ENCODE data around the gene STAT4.

The STAT4 gene, protein sequence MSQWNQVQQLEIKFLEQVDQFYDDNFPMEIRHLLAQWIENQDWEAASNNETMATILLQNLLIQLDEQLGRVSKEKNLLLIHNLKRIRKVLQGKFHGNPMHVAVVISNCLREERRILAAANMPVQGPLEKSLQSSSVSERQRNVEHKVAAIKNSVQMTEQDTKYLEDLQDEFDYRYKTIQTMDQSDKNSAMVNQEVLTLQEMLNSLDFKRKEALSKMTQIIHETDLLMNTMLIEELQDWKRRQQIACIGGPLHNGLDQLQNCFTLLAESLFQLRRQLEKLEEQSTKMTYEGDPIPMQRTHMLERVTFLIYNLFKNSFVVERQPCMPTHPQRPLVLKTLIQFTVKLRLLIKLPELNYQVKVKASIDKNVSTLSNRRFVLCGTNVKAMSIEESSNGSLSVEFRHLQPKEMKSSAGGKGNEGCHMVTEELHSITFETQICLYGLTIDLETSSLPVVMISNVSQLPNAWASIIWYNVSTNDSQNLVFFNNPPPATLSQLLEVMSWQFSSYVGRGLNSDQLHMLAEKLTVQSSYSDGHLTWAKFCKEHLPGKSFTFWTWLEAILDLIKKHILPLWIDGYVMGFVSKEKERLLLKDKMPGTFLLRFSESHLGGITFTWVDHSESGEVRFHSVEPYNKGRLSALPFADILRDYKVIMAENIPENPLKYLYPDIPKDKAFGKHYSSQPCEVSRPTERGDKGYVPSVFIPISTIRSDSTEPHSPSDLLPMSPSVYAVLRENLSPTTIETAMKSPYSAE

GRCh38 chr2:191150600-191151330, at the start of gene STAT4:
TSS of gene STAT4 (minus strand) at chr2:191150994. CDS start at chr2:191148203, 2,791 bp downstream.
- H3K27ac ChIP-seq (ENCODE audit: low read depth, low read length) = no peak within 1 kb of the TSS
- H3K9me3 ChIP-seq (ENCODE audit: control insufficient read depth, insufficient read depth, low read length) = no peaks in the 10 kb centered on the region
- no peaks in the 10 kb centered on the region for H3K9me2 ChIP-seq (replicated peaks; ENCODE audit: control insufficient read depth, low read length)
- H3K27me3 ChIP-seq (ENCODE audit: control insufficient read depth, low read length) = peaks cover 23% of the 10 kb centered on the region
- H3K4me3 ChIP-seq (ENCODE audit: low read length) = peak within 1 kb of the TSS; percentile 22; the same call in 1 of the 2 replicates
- H4K20me1 ChIP-seq (ENCODE audit: control insufficient read depth, insufficient read depth, low read depth, low read length) = no peaks in the 10 kb centered on the region
- H3K4me2 ChIP-seq (ENCODE audit: low read length) = peak within 1 kb of the TSS; percentile 21
- no peaks in the 10 kb centered on the region for H3K36me3 ChIP-seq (ENCODE audit: control insufficient read depth, low read length)
- H3F3A ChIP-seq (ENCODE audit: control insufficient read depth, insufficient read depth) = no peaks in the 10 kb centered on the region
- H3K4me1 ChIP-seq (ENCODE audit: control insufficient read depth, low read length) = no peaks in the 10 kb centered on the region
- TF ChIP-seq EZH2phosphoT487 (IDR thresholded peaks at IDR 0.05; ENCODE audit: borderline replicate concordance, low read length) = no peak
- TF ChIP-seq, protein P1, sequence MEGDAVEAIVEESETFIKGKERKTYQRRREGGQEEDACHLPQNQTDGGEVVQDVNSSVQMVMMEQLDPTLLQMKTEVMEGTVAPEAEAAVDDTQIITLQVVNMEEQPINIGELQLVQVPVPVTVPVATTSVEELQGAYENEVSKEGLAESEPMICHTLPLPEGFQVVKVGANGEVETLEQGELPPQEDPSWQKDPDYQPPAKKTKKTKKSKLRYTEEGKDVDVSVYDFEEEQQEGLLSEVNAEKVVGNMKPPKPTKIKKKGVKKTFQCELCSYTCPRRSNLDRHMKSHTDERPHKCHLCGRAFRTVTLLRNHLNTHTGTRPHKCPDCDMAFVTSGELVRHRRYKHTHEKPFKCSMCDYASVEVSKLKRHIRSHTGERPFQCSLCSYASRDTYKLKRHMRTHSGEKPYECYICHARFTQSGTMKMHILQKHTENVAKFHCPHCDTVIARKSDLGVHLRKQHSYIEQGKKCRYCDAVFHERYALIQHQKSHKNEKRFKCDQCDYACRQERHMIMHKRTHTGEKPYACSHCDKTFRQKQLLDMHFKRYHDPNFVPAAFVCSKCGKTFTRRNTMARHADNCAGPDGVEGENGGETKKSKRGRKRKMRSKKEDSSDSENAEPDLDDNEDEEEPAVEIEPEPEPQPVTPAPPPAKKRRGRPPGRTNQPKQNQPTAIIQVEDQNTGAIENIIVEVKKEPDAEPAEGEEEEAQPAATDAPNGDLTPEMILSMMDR (IDR thresholded peaks at IDR 0.05; ENCODE audit: low read depth, low read length, poor library complexity, severe bottlenecking) = no peak
- no peaks in the 10 kb centered on the region for H3K79me2 ChIP-seq (ENCODE audit: control insufficient read depth, low read length)

- Histone ChIP-seq H3K9me3 (ENCODE audit: control insufficient read depth, insufficient read depth, low read length) (no peaks in the 10 kb centered on the region), H3K79me2 (ENCODE audit: control insufficient read depth, low read length) (no peaks in the 10 kb centered on the region), H3K27ac (ENCODE audit: low read depth, low read length) (no peak overlapping the region), H3F3A (ENCODE audit: control insufficient read depth, insufficient read depth) (no peaks in the 10 kb centered on the region), H4K20me1 (ENCODE audit: control insufficient read depth, insufficient read depth, low read depth, low read length) (no peaks in the 10 kb centered on the region), H3K27me3 (ENCODE audit: control insufficient read depth, low read length) (peaks cover 16% of the 10 kb centered on the region; the same call in 1 of the 2 replicates), H3K36me3 (ENCODE audit: control insufficient read depth, low read length) (no peaks in the 10 kb centered on the region), H3K9me2 (replicated peaks; ENCODE audit: control insufficient read depth, low read length) (no peaks in the 10 kb centered on the region), H3K4me3 (ENCODE audit: low read length) (no peak overlapping the region), H3K4me2 (ENCODE audit: low read length) (no peak overlapping the region), H3K4me1 (ENCODE audit: control insufficient read depth, low read length) (no peaks in the 10 kb centered on the region)
- TF ChIP-seq, protein P1 (IDR thresholded peaks at IDR 0.05; ENCODE audit: low read depth, low read length, poor library complexity, severe bottlenecking) = no peak
- TF ChIP-seq EZH2phosphoT487 (IDR thresholded peaks at IDR 0.05; ENCODE audit: borderline replicate concordance, low read length) = no peak
Observed at GRCh38 chr2:191199929-191200512, 49.2 kb upstream of the STAT4 start.

DNA sequence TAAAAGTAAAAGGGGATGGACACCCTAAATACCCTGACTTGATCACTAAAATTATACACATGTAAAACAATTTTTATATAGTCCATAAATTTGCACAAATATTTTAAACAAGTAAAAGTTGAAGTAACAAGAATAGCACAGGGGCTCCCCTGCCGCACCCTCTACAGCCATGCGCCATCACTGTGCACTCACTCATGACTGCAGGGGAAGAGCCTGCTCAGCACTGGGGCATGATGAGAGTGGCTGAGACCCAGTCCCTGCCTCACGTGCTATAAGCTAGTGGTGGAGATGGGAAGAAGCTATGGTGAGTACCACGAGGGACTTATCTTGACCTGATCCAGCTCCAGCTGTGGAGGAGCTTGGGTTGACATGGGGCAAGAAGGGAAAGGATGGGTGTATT, 47.5 kb upstream of the STAT4 start:
- no peaks in the 10 kb centered on the region for H3K36me3 ChIP-seq (ENCODE audit: control insufficient read depth, low read length)
- H3K27me3 ChIP-seq (ENCODE audit: control insufficient read depth, low read length) = peaks cover 15% of the 10 kb centered on the region; the same call in 1 of the 2 replicates
- H4K20me1 ChIP-seq (ENCODE audit: control insufficient read depth, insufficient read depth, low read depth, low read length) = no peaks in the 10 kb centered on the region
- H3K9me2 ChIP-seq (replicated peaks; ENCODE audit: control insufficient read depth, low read length) = no peaks in the 10 kb centered on the region
- H3K4me1 ChIP-seq (ENCODE audit: control insufficient read depth, low read length) = no peaks in the 10 kb centered on the region
- no peak overlapping the region for H3K4me2 ChIP-seq (ENCODE audit: low read length)
- no peaks in the 10 kb centered on the region for H3K9me3 ChIP-seq (ENCODE audit: control insufficient read depth, insufficient read depth, low read length)
- H3F3A ChIP-seq (ENCODE audit: control insufficient read depth, insufficient read depth) = no peaks in the 10 kb centered on the region
- no peaks in the 10 kb centered on the region for H3K79me2 ChIP-seq (ENCODE audit: control insufficient read depth, low read length)
- no peak overlapping the region for H3K4me3 ChIP-seq (ENCODE audit: low read length)
- TF ChIP-seq, protein P1 (IDR thresholded peaks at IDR 0.05; ENCODE audit: low read depth, low read length, poor library complexity, severe bottlenecking) = no peak
- no peak for TF ChIP-seq EZH2phosphoT487 (IDR thresholded peaks at IDR 0.05; ENCODE audit: borderline replicate concordance, low read length)
- H3K27ac ChIP-seq (ENCODE audit: low read depth, low read length) = no peak overlapping the region
